OCI-LY3 (cell line): Measurements from ENCODE around the gene HOXB9.
A peak's percentile ranks its signal among the peaks of the same experiment; 100 is the strongest.

ENCODE experiments used
- H2AFZ ChIP-seq: fragments of 200-600, 300-600 bp; shearing (Covaris generic); 2 replicates; pipeline ENCODE4 v1.6.0; 2014; ENCODE audit warnings: antibody characterized with exemption, low read depth, low read length
- H3K27ac ChIP-seq: fragments of 200-600, 300-600 bp; sonication (generic); 2 replicates; pipeline ENCODE4 v1.5.1; 2014; ENCODE audit warnings: mild to moderate bottlenecking, low read length, moderate library complexity, mixed read lengths
- H3K27me3 ChIP-seq: fragments of 200-600, 300-600 bp; sonication (generic); 2 replicates; pipeline ENCODE4 v1.6.1; 2014; ENCODE audit warnings: low read depth, low read length, mixed read lengths
- H3K36me3 ChIP-seq: fragments of 200-600, 300-600 bp; sonication (generic); replicated peaks from 2 replicates; pipeline ENCODE3; 2014; ENCODE audit warnings: low read depth, low read length, mixed read lengths
- H3K4me1 ChIP-seq: fragments of 300-600, 200-600 bp; sonication (generic); 2 replicates; pipeline ENCODE4 v1.6.1; 2014; ENCODE audit warnings: low read length, mixed read lengths
- H3K4me2 ChIP-seq: fragments of 200-600, 300-600 bp; sonication (generic); 2 replicates; pipeline ENCODE4 v1.6.1; 2014; ENCODE audit warnings: low read length, mixed read lengths
- H3K4me3 ChIP-seq: fragments of 300-600, 200-600 bp; sonication (generic); 2 replicates; pipeline ENCODE4 v1.5.1; 2014; ENCODE audit warnings: antibody characterized with exemption, mild to moderate bottlenecking, low read length, moderate library complexity
- H3K79me2 ChIP-seq: fragments of 300-600, 200-600 bp; shearing (Covaris generic); 2 replicates; pipeline ENCODE4 v1.6.1; 2014; ENCODE audit warnings: mild to moderate bottlenecking, low read length, mixed read lengths
- H3K9ac ChIP-seq: fragments of 300-600, 200-600 bp; shearing (Covaris generic); 2 replicates; pipeline ENCODE4 v1.6.0; 2014; ENCODE audit warnings: mild to moderate bottlenecking, low read length, moderate library complexity
- H3K9me3 ChIP-seq: fragments of 200-600, 300-600 bp; shearing (Covaris generic); 2 replicates; pipeline ENCODE4 v1.6.1; 2014; ENCODE audit warnings: low read length, mixed read lengths; ENCODE audit not compliant: insufficient read depth
- H4K20me1 ChIP-seq: fragments of 200-600, 300-600 bp; sonication (generic); 2 replicates; pipeline ENCODE4 v1.6.1; 2016; ENCODE audit warnings: low read length, mixed read lengths; ENCODE audit not compliant: insufficient read depth
- CTCF ChIP-seq: fragments of 200-600, 300-600 bp; sonication (generic); IDR thresholded peaks from 2 replicates; pipeline ENCODE4 v1.5.1; 2014; ENCODE audit warnings: antibody characterized with exemption, low read length, low read depth
- EZH2phosphoT487 ChIP-seq: fragments of 200-600 bp; shearing (Covaris generic); IDR thresholded peaks from 2 replicates; pipeline ENCODE4 v1.6.1; 2018; ENCODE audit warnings: antibody characterized with exemption, mixed run types, low read depth

The HOXB9 gene

GRCh38 chr17:48601207-48601538, 25.0 kb downstream of the HOXB9 start:
- Histone ChIP-seq H3K4me1 (peaks cover 31% of the 10 kb centered on the region), H3K79me2 (peaks cover 7% of the 10 kb centered on the region; the same call in 1 of the 2 replicates), H3K36me3 (no peaks in the 10 kb centered on the region), H3K4me3 (peak overlapping the region; percentile 81), H3K9ac (peak overlapping the region; percentile 58), H3K27me3 (peaks cover 21% of the 10 kb centered on the region), H2AFZ (0 out of 2 replicates have a peak overlapping the region, but pooled peaks have one; percentile 70), H3K27ac (no peak overlapping the region), H3K9me3 (no peaks in the 10 kb centered on the region), H3K4me2 (peak overlapping the region; percentile 96), H4K20me1 (no peaks in the 10 kb centered on the region)
- no peak for TF ChIP-seq CTCF
- TF ChIP-seq EZH2phosphoT487 = no peak

DNA sequence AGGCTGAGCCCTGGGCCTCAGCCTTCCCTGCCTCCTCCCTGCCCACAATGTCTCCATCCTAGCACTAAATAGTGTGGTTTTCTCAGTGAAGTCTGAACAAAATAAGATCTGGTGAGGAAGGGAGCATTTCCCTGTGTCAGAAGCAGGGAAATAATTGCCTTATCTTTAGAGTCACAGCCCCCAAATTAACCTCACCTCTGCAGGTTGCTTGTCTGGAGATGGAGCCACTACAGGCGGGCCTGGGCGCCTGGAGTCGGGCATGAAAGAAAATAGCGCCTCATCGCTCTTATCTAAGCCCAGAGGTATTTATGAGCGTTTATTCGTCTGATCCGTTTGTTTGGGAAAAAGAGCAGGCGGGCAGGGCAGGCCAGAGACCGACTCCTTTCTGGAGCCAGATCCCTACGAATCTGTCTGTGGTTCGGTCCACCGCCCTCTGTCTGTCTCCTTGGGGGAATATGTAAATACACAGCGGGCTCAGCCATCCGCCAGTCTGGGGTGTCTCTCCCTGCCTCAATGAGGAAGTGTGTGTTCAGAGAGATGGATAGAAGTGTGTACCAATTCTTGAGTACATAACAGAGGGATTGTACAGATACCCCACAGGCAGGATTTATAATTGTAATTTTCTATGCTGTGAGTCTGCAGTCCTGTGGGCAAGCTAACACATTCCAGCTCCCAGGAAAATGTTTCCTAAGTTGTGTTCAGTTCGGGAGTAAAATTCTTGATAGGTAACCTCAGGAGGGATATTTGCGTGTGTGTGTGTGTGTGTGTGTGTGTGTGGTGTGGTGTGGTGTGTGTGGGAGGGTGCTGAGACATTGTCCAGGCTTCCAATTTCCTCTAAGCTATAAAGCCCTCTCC, 25.7 kb downstream of the HOXB9 start:
- no peak overlapping the region for H3K4me3 ChIP-seq
- no peaks in the 10 kb centered on the region for H3K36me3 ChIP-seq
- no peak overlapping the region for H3K27ac ChIP-seq
- peaks cover 7% of the 10 kb centered on the region; the same call in 1 of the 2 replicates for H3K79me2 ChIP-seq
- H4K20me1 ChIP-seq = no peaks in the 10 kb centered on the region
- no peaks in the 10 kb centered on the region for H3K9me3 ChIP-seq
- no peak for TF ChIP-seq CTCF
- no peak for TF ChIP-seq EZH2phosphoT487
- no peak overlapping the region for H3K4me2 ChIP-seq
- H3K9ac ChIP-seq = no peak overlapping the region
- H3K4me1 ChIP-seq = peaks cover 31% of the 10 kb centered on the region
- H3K27me3 ChIP-seq = peaks cover 21% of the 10 kb centered on the region
- H2AFZ ChIP-seq = no peak overlapping the region

- peaks cover 7% of the 10 kb centered on the region; the same call in 1 of the 2 replicates for H3K79me2 ChIP-seq
- no peaks in the 10 kb centered on the region for H3K9me3 ChIP-seq
- no peak overlapping the region for H2AFZ ChIP-seq
- TF ChIP-seq CTCF (no peak), EZH2phosphoT487 (no peak)
- peaks cover 21% of the 10 kb centered on the region for H3K27me3 ChIP-seq
- H3K27ac ChIP-seq = no peak overlapping the region
- H3K4me2 ChIP-seq = no peak overlapping the region
- H3K9ac ChIP-seq = no peak overlapping the region
- peaks cover 26% of the 10 kb centered on the region for H3K4me1 ChIP-seq
- no peak overlapping the region for H3K4me3 ChIP-seq
- H4K20me1 ChIP-seq = no peaks in the 10 kb centered on the region
- H3K36me3 ChIP-seq = no peaks in the 10 kb centered on the region
Observed at GRCh38 chr17:48599354-48599753, 26.8 kb downstream of the HOXB9 start.

GRCh38 chr17:48598736-48599135, 27.4 kb downstream of the HOXB9 start:
- H3K9me3 ChIP-seq = no peaks in the 10 kb centered on the region

More at GRCh38 chr17:48598736-48599135, 27.4 kb downstream of the HOXB9 start:
- H4K20me1 ChIP-seq = no peaks in the 10 kb centered on the region
- TF ChIP-seq EZH2phosphoT487 (no peak), CTCF (no peak)
- H3K27ac ChIP-seq = no peak overlapping the region
- peak overlapping the region; percentile 89 for H3K4me3 ChIP-seq
- peaks cover 21% of the 10 kb centered on the region for H3K27me3 ChIP-seq
- peaks cover 7% of the 10 kb centered on the region; the same call in 1 of the 2 replicates for H3K79me2 ChIP-seq
- H3K36me3 ChIP-seq = no peaks in the 10 kb centered on the region
- no peak overlapping the region for H2AFZ ChIP-seq
- peak overlapping the region; percentile 83; the same call in 1 of the 2 replicates for H3K9ac ChIP-seq
- H3K4me2 ChIP-seq = peak overlapping the region; percentile 85
- peaks cover 27% of the 10 kb centered on the region for H3K4me1 ChIP-seq
